Inflammatory macrophage (primary cell): ENCODE measurements around the gene MYOF.
A peak's percentile ranks its signal among the peaks of the same experiment; 100 is the strongest.
"Not testable (repeated sequence)": the region's sequence is repeated elsewhere in the genome, so short reads cannot be mapped to it uniquely, and the experiment has no call there.

Source experiments
- DNase-seq, 2 donors: peaks; one replicate each; pipeline ENCODE4 v3.0.0-alpha.2; 2020 to 2022

Gene MYOF

DNA sequence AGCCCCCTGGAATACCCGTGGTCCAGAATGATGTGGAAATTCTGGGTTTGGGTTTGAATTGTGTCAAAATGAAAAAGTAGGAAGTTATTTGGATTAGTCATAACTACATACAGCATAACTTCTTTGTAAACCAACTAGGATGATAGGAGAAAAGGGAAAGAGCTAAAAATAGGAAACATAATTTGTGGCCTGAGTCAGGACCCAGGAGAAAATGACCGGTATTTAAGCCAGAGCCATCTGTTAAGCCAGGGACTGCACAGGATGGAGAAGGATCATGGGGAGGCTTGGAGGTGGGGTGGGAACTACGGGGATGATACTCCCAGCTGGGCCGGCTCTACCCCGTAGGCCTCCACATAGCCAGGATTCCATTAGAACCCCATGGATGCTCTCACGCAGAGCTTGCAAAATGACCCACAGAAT, 98.6 kb downstream of the MYOF start:
- peak; percentile 36 to 59 for DNase-seq

DNA sequence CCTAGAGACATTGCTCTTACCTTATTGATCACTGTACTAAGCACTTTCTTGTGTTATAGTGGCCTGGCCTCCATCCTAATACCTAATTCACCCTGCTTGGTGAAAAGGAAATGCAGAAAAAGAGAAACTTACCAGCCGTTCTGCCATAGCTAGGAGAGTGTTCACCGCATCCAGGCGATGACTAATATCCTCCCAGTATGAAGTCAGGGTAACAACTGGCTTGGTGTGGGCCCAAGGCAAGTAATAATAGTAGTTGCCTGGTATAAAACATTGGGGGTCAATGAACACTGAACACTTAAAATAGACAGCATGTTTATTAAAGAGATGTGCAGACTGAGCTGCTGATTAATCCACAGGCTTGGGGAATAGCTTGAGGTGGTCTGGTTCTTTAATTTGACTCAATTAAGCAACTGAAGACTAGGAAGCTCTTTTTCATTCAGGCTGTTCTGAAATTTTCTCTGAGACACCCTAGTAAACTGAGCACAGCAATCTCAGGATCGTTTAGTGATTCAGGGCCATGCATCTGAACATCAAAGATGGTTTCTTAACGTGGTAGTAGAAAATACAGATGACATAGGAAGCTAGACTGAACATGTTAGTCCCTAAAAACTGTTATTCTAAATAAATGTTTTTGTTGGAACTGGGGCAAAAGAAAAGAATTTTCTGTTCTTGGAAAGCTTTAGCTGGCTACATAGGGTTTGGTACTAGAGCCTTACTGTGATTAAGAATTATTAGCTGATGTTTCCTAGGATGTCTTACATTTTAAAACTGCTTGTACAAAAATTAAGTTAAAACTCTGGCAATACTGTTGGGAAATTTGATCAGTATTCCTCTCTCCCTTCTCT, 102.2 kb downstream of the MYOF start:
- peak; percentile 44 to 66 for DNase-seq

- peak; percentile 65 to 76 for DNase-seq
These were observed 103.0 kb downstream of the MYOF start for GRCh38 chr10:93378997-93379730.

- DNase-seq: no peak
These were observed 104.1 kb downstream of the MYOF start for GRCh38 chr10:93378039-93378438.

GRCh38 chr10:93376372-93377293, 105.5 kb downstream of the MYOF start:
- peak; percentile 84 to 95 for DNase-seq

GRCh38 chr10:93370961-93371360, 111.2 kb downstream of the MYOF start:
- no peak for DNase-seq

- no peak for DNase-seq
These were observed 112.5 kb downstream of the MYOF start for GRCh38 chr10:93369588-93370164.

GRCh38 chr10:93368210-93368609, 113.9 kb downstream of the MYOF start:
- DNase-seq: no peak

GRCh38 chr10:93367664-93368063, 114.5 kb downstream of the MYOF start:
- DNase-seq: no peak

GRCh38 chr10:93364966-93365365, 117.2 kb downstream of the MYOF start:
- peak in 1 of 2 donors; percentile 15 for DNase-seq

GRCh38 chr10:93363891-93364648, 118.1 kb downstream of the MYOF start:
- peak; percentile 79 to 86 for DNase-seq

- DNase-seq: not testable (repeated sequence)
These were observed 123.7 kb downstream of the MYOF start for GRCh38 chr10:93358398-93358797.

- peak in 1 of 2 donors; percentile 26 for DNase-seq
These were observed 124.5 kb downstream of the MYOF start for GRCh38 chr10:93357680-93358079.

DNA sequence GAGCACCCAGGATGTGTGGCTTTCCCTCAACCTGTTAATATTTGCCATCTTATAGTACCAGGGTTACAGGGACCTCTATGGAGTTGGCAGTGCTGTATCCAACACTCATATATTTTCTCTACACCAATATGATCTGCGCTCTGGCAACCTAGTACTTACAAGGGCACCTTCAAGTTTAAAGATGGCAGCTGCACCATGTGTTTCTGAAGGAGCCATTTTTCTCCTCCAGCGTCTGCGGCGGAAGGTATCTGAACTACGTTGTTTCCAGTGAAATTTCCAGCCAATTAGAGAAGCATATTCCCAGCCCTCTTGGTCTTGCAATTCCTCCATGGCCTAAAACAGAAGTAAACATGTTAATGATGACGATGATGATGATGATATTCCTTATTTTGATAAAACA, 125.6 kb downstream of the MYOF start:
- no peak for DNase-seq

DNA sequence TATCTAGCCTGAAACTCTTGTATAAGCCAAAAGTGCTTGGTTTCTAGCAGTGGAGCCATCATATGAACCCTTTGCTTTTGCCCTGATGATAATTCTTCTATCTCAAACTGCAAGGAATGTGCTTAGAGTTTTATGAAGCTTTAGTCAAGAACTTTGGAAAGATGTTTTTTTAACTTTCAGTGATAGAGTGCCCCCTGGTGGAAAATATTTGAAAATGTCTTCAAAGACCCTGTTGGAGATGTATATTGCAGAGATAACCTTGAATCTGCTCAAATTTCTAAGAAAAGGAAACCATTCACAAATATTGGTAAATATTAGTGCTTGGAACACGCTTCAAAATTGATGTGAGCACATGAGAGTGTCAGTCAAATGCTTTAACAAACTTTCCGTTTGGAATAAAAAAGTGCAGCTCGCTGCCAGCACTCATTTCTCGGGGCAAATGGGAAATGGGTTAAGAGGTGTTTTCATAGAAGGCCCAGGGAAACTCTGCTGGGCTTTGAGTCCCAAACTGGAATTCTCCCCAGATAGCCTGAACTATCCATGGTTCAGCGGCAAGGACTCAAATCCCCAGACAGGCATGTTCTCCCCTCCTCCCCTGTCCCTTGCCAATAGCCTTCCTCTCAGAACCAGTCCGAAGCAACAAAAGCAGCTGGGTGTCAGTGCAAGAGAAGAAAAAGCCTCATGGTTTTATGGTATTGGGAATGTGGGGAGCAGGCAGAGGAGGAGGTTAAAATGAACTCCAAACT, 129.3 kb downstream of the MYOF start:
- DNase-seq: peak in 1 of 2 donors; percentile 50

DNA sequence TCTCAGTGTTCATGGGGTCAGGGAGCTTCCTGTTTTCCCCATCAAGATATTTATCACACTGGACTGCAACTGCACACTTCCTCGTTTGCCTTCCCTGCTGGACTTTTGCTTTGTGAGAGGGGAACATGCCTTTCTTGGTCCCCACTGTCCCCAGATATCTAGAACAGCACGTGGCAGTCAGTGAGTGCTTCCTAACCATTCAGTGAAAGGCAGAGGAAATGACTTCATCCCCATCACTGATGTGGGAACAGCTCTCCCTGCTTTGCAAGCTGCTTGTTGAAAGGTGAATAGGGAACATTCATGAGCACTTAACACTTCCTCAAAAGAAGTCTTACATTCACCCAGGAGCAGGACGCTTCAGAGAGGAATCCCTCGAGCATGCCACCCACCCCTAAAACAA, 135.4 kb downstream of the MYOF start:
- DNase-seq: peak; percentile 69 to 82

DNA sequence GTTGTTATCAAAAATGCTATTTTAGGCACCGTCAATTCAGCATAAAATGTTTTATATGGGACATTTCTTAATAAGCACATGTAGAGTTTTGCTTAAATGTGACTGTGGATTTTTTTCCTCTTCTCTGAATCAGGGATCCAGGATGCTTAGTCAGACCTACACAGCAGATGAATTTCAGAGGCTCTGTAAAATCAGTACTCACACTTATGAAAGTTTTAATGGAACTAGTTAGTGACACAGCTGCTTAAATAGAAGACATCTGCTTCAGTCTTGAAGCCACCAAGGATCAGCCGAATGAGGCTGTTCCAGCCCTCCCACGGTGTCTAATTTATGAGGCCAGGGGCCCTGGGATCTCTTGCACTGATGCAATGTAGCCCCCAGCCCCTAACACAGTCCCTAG, 136.0 kb downstream of the MYOF start:
- no peak for DNase-seq

GRCh38 chr10:93344691-93345090, 137.4 kb downstream of the MYOF start:
- no peak for DNase-seq

DNA sequence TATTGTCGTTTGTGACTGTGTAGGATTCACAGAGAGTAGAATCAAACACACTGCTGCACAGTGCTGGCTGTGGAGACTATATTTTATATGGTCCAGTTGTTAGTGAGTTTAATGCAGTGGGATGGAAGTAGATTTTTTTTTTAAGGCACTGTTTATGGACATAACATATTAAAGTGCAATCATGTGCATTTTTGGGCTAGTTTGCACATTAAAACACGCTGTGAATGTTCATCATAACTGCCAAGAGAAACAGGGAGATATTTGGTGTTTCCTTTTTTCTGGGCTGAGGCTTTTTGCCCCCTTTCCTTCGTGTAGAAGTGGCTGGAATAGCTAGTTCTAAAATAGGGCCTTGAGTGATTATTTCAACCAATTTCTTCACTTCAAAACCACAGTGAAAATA, 139.2 kb downstream of the MYOF start:
- no peak for DNase-seq

- no peak for DNase-seq
These were observed 139.8 kb downstream of the MYOF start for GRCh38 chr10:93342366-93342765.

DNA sequence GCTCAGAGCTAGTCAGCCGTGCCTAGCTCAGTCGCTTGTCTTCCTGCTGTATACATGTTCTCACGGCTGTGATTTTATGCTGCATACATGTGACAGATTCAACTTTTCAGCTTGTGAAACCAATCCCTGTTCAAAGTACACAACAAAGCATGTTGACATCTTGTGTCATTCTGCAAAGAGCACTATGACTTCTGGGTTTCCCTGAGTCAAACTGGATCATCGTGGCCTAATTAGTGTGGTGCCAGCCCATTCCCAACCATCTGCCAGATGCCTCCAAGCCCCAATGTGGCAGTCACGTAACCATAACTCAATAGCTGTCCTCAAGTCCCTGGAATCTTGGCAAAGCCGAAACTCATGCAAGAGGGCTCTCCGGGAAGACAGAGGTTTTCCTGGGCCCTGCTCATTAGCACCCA, 144.8 kb downstream of the MYOF start:
- no peak for DNase-seq
